ENCODE data around the gene GMDS. TPM values are rescaled to one million over a fixed set of nuclear protein-coding genes. Genes with fewer than 3 reads are reported as not detected.

The GMDS gene
- total and polyA plus RNA-seq, 4 donors: 7.3 to 28.3 (median 16.1) TPM

- Histone ChIP-seq H3K27me3 (ENCODE audit: control insufficient read depth in 3 of 3, insufficient read depth in 3 of 3, low read length in 2 of 3) (no peaks in the 10 kb centered on the region), H3K36me3 (ENCODE audit: control insufficient read depth in 4 of 4, insufficient read depth in 4 of 4, low read length in 4 of 4) (no peaks in the 10 kb centered on the region), H3K4me1 (ENCODE audit: control insufficient read depth in 5 of 5, insufficient read depth in 5 of 5, low read length in 5 of 5) (peaks cover 0 to 6% (median 0%) of the 10 kb centered on the region in 5 donors), H3K27ac (ENCODE audit: low read depth in 1 of 2, low read length in 1 of 2) (no peak overlapping the region), H3K9ac (ENCODE audit: insufficient read depth in 1 of 2, low read length in 2 of 2) (no peak overlapping the region), H3K9me3 (ENCODE audit: control insufficient read depth in 4 of 4, insufficient read depth in 3 of 4, low read length in 3 of 4) (peaks cover 0 to 2% (median 0%) of the 10 kb centered on the region in 4 donors), H3K4me3 (no peak overlapping the region)
- no peak for TF ChIP-seq CTCF (IDR thresholded peaks at IDR 0.05; ENCODE audit: control extremely low read depth, extremely low read depth)
- DNase-seq: no peak
- ATAC-seq (ENCODE audit: insufficient read depth, low FRiP score): no peak
- 95 to 98% methylated on average over 3 of the region's 3 CpGs for WGBS, 2 donors
Measured at GRCh38 chr6:1688396-1688795, 557.0 kb downstream of the GMDS start.

GRCh38 chr6:1687402-1687801, 558.0 kb downstream of the GMDS start:
- DNase-seq (no peak), ATAC-seq (ENCODE audit: insufficient read depth, low FRiP score) (no peak)
- WGBS, 2 donors: 82 to 85% methylated on average over 6 of the region's 6 CpGs
- TF ChIP-seq CTCF (IDR thresholded peaks at IDR 0.05; ENCODE audit: control extremely low read depth, extremely low read depth): no peak
- no peak overlapping the region for H3K27ac ChIP-seq (ENCODE audit: low read depth in 1 of 2, low read length in 1 of 2)
- H3K27me3 ChIP-seq (ENCODE audit: control insufficient read depth in 3 of 3, insufficient read depth in 3 of 3, low read length in 2 of 3): no peaks in the 10 kb centered on the region
- H3K36me3 ChIP-seq (ENCODE audit: control insufficient read depth in 4 of 4, insufficient read depth in 4 of 4, low read length in 4 of 4): no peaks in the 10 kb centered on the region
- H3K9ac ChIP-seq (ENCODE audit: insufficient read depth in 1 of 2, low read length in 2 of 2): no peak overlapping the region
- peaks cover 0 to 6% (median 0%) of the 10 kb centered on the region in 5 donors for H3K4me1 ChIP-seq (ENCODE audit: control insufficient read depth in 5 of 5, insufficient read depth in 5 of 5, low read length in 5 of 5)
- no peak overlapping the region for H3K4me3 ChIP-seq
- no peaks in the 10 kb centered on the region for H3K9me3 ChIP-seq (ENCODE audit: control insufficient read depth in 4 of 4, insufficient read depth in 3 of 4, low read length in 3 of 4)

GRCh38 chr6:1686117-1687098, 559.0 kb downstream of the GMDS start:
- 43% methylated on average over 9 of the region's 9 CpGs for WGBS, 2 donors
- H3K27ac ChIP-seq (ENCODE audit: low read depth in 1 of 2, low read length in 1 of 2): peak overlapping the region in 1 of 2 donors; percentile 9
- no peaks in the 10 kb centered on the region for H3K9me3 ChIP-seq (ENCODE audit: control insufficient read depth in 4 of 4, insufficient read depth in 3 of 4, low read length in 3 of 4)
- H3K4me1 ChIP-seq (ENCODE audit: control insufficient read depth in 5 of 5, insufficient read depth in 5 of 5, low read length in 5 of 5): peaks cover 0 to 6% (median 0%) of the 10 kb centered on the region in 5 donors
- DNase-seq (peak; percentile 49 to 67 (median 52)), ATAC-seq (ENCODE audit: insufficient read depth, low FRiP score) (peak; percentile 47)
- no peaks in the 10 kb centered on the region for H3K36me3 ChIP-seq (ENCODE audit: control insufficient read depth in 4 of 4, insufficient read depth in 4 of 4, low read length in 4 of 4)
- no peak overlapping the region for H3K4me3 ChIP-seq
- no peak overlapping the region for H3K9ac ChIP-seq (ENCODE audit: insufficient read depth in 1 of 2, low read length in 2 of 2)
- no peak for TF ChIP-seq CTCF (IDR thresholded peaks at IDR 0.05; ENCODE audit: control extremely low read depth, extremely low read depth)
- H3K27me3 ChIP-seq (ENCODE audit: control insufficient read depth in 3 of 3, insufficient read depth in 3 of 3, low read length in 2 of 3): no peaks in the 10 kb centered on the region

Measured in lung (tissue), 12 donors.